ENCODE results near the gene C17orf67. TPM values are rescaled to one million over a fixed set of nuclear protein-coding genes. Genes with fewer than 3 reads are reported as not detected.

The C17orf67 gene
- total and polyA plus RNA-seq, 2 of the 13 experiments (the other 11 are each of a cell fraction or from before 2014, with no cell fraction given): 0.41 to 0.86 TPM

DNA sequence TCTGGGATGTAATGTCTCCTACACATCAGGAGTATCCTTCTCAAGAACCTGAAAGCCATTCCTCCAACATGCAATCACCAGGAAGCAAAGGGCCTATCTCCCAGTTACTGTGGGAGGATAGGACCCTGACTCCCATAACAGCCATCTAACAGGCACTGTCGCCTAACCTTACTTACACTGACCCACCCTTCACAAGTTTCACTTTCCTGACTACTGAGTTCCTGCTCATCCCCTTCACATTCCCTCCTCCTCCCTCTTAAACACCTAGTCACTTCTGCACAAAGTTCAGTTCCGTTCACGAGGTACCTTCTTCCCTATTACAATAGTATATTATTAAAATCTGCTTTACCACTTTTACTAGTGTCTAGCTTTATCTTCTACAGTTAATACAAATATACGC lies 1.3 kb downstream of the C17orf67 start:
- WGBS (ENCODE audit: low lambda C conversion rate): 23% methylated on average over 4 of the region's 4 CpGs
- ATAC-seq: no peak
- intact Hi-C loops (cut with micrococcal nuclease; ENCODE audit: unreplicated experiment): no loop called here
- H3K9me3 ChIP-seq (ENCODE audit: low read length): no peaks in the 10 kb centered on the region
- DNase-seq (ENCODE audit: low spot score): peak; percentile 33
- no peaks in the 10 kb centered on the region; a peak in 1 of 5 replicates for H3K27me3 ChIP-seq (ENCODE audit: control insufficient read depth in 1 of 2, insufficient read depth in 2 of 2, low read length in 2 of 2)
- H3K27ac ChIP-seq (ENCODE audit: extremely low read length, insufficient read depth, low read length): no peak overlapping the region
- peak overlapping the region; percentile 96 for H3K4me2 ChIP-seq (ENCODE audit: low read depth, low read length)
- ChIA-PET POLR2A (interaction anchor here (1.3 kb wide), 1 partner anchor 82 kb away, joined by 3 read pairs; the partner anchor contains the start of gene TRIM25), CTCF (ENCODE audit: low intra/inter-chr PET ratio, low total read pairs) (no interaction called here)
- H2AFZ ChIP-seq (ENCODE audit: low read length): no peak overlapping the region
- H3K4me3 ChIP-seq (replicated peaks in 1 of 3; ENCODE audit: insufficient read depth in 1 of 3, low read depth in 2 of 3, low read length in 3 of 3): peak overlapping the region; percentile 57 to 86 (median 75); a peak in 4 of 6 replicates
- in situ Hi-C loops (cut with HindIII; ENCODE audit: extremely low pct_ligation_motif_present, low pct_unique_long_range_greater_than_20kb): no loop called here
- 0 out of 2 replicates have a peak overlapping the region, but pooled peaks have one; percentile 65 for H3K9ac ChIP-seq (ENCODE audit: insufficient read depth, low read depth, low read length)
- no peaks in the 10 kb centered on the region for H3K36me3 ChIP-seq (replicated peaks in 1 of 2; ENCODE audit: control insufficient read depth in 1 of 2, insufficient read depth in 2 of 2, low read length in 2 of 2)
- H3K4me1 ChIP-seq (ENCODE audit: insufficient read depth, low read length): peaks cover 51% of the 10 kb centered on the region
- FAIRE-seq: peak; percentile 79
- no peaks in the 10 kb centered on the region for H4K20me1 ChIP-seq (ENCODE audit: insufficient read depth, low read length)
- no TSS peak for BruUV-seq (replicated peaks)
- no peaks in the 10 kb centered on the region for H3K79me2 ChIP-seq (ENCODE audit: insufficient read depth, low read length)
- TF ChIP-seq TBP (CRISPR knock-in tag; IDR thresholded peaks at IDR 0.05): no peak
- TF ChIP-seq RXRB (CRISPR knock-in tag; IDR thresholded peaks at IDR 0.05; ENCODE audit: borderline replicate concordance): peak; percentile 45; the same call in 1 of the 2 replicates
- no peak for TF ChIP-seq RBM22 (optimal IDR thresholded peaks at IDR 0.05; ENCODE audit: low read length)
- TF ChIP-seq NAIF1 (CRISPR knock-in tag; IDR thresholded peaks at IDR 0.05; ENCODE audit: borderline replicate concordance): no peak
- no peak for TF ChIP-seq CBX5 (CRISPR knock-in tag; IDR thresholded peaks at IDR 0.05; ENCODE audit: borderline replicate concordance)
- no peak for TF ChIP-seq ZNF235 (CRISPR knock-in tag; IDR thresholded peaks at IDR 0.05; ENCODE audit: borderline replicate concordance)
- TF ChIP-seq, protein P1, sequence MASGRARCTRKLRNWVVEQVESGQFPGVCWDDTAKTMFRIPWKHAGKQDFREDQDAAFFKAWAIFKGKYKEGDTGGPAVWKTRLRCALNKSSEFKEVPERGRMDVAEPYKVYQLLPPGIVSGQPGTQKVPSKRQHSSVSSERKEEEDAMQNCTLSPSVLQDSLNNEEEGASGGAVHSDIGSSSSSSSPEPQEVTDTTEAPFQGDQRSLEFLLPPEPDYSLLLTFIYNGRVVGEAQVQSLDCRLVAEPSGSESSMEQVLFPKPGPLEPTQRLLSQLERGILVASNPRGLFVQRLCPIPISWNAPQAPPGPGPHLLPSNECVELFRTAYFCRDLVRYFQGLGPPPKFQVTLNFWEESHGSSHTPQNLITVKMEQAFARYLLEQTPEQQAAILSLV (CRISPR knock-in tag; IDR thresholded peaks at IDR 0.05; ENCODE audit: borderline replicate concordance): no peak
- TF ChIP-seq KLF15 (CRISPR knock-in tag; IDR thresholded peaks at IDR 0.05; ENCODE audit: borderline replicate concordance): no peak
- TF ChIP-seq, protein P2, sequence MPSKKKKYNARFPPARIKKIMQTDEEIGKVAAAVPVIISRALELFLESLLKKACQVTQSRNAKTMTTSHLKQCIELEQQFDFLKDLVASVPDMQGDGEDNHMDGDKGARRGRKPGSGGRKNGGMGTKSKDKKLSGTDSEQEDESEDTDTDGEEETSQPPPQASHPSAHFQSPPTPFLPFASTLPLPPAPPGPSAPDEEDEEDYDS (CRISPR knock-in tag; IDR thresholded peaks at IDR 0.05): no peak
- no peak for TF ChIP-seq ZNF558 (CRISPR knock-in tag; IDR thresholded peaks at IDR 0.05; ENCODE audit: borderline replicate concordance)
- TF ChIP-seq MAFG (CRISPR knock-in tag; IDR thresholded peaks at IDR 0.05): no peak
- TF ChIP-seq, protein P3, sequence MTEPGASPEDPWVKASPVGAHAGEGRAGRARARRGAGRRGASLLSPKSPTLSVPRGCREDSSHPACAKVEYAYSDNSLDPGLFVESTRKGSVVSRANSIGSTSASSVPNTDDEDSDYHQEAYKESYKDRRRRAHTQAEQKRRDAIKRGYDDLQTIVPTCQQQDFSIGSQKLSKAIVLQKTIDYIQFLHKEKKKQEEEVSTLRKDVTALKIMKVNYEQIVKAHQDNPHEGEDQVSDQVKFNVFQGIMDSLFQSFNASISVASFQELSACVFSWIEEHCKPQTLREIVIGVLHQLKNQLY (CRISPR knock-in tag; IDR thresholded peaks at IDR 0.05): no peak
- no peak for TF ChIP-seq TCF7 (IDR thresholded peaks at IDR 0.05; ENCODE audit: low read depth)
- TF ChIP-seq SAP130 (CRISPR knock-in tag; IDR thresholded peaks at IDR 0.05; ENCODE audit: low read depth): peak; percentile 36
- TF ChIP-seq, protein P4, sequence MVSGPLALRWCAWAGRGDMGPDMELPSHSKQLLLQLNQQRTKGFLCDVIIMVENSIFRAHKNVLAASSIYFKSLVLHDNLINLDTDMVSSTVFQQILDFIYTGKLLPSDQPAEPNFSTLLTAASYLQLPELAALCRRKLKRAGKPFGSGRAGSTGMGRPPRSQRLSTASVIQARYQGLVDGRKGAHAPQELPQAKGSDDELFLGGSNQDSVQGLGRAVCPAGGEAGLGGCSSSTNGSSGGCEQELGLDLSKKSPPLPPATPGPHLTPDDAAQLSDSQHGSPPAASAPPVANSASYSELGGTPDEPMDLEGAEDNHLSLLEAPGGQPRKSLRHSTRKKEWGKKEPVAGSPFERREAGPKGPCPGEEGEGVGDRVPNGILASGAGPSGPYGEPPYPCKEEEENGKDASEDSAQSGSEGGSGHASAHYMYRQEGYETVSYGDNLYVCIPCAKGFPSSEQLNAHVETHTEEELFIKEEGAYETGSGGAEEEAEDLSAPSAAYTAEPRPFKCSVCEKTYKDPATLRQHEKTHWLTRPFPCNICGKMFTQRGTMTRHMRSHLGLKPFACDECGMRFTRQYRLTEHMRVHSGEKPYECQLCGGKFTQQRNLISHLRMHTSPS (CRISPR knock-in tag; IDR thresholded peaks at IDR 0.05; ENCODE audit: low read depth): no peak
- no peak for TF ChIP-seq ZNF660 (CRISPR knock-in tag; IDR thresholded peaks at IDR 0.05; ENCODE audit: borderline replicate concordance, low read depth)
- TF ChIP-seq BRD4 (CRISPR knock-in tag; IDR thresholded peaks at IDR 0.05): no peak
- no peak for TF ChIP-seq ZFAT (CRISPR knock-in tag; conservative IDR thresholded peaks at IDR 0.05)
- TF ChIP-seq HNRNPLL (IDR thresholded peaks at IDR 0.05; ENCODE audit: low read depth, low read length, poor library complexity, severe bottlenecking): no peak
- no peak for TF ChIP-seq ONECUT2 (CRISPR knock-in tag; IDR thresholded peaks at IDR 0.05)
- no peak for TF ChIP-seq ZNF776 (CRISPR knock-in tag; IDR thresholded peaks at IDR 0.05)
- peak; percentile 42 for TF ChIP-seq HNF4A (CRISPR knock-in tag; IDR thresholded peaks at IDR 0.05)
- TF ChIP-seq TEAD3 (CRISPR knock-in tag; optimal IDR thresholded peaks at IDR 0.05; ENCODE audit: borderline replicate concordance): peak; percentile 51
